HG03108 (cell line): ENCODE data around the gene DNAJB11.
A peak's percentile ranks its signal among the peaks of the same experiment; 100 is the strongest.
"Not testable (repeated sequence)": the region's sequence is repeated elsewhere in the genome, so short reads cannot be mapped to it uniquely, and the experiment has no call there.

Experiments used
- ATAC-seq: cut with Tn5 transposase; IDR thresholded peaks from one replicate; pipeline ENCODE4 v1.9.1; 2021; ENCODE audit warnings: moderate library complexity; ENCODE audit not compliant: unreplicated experiment

DNAJB11 gene

DNA sequence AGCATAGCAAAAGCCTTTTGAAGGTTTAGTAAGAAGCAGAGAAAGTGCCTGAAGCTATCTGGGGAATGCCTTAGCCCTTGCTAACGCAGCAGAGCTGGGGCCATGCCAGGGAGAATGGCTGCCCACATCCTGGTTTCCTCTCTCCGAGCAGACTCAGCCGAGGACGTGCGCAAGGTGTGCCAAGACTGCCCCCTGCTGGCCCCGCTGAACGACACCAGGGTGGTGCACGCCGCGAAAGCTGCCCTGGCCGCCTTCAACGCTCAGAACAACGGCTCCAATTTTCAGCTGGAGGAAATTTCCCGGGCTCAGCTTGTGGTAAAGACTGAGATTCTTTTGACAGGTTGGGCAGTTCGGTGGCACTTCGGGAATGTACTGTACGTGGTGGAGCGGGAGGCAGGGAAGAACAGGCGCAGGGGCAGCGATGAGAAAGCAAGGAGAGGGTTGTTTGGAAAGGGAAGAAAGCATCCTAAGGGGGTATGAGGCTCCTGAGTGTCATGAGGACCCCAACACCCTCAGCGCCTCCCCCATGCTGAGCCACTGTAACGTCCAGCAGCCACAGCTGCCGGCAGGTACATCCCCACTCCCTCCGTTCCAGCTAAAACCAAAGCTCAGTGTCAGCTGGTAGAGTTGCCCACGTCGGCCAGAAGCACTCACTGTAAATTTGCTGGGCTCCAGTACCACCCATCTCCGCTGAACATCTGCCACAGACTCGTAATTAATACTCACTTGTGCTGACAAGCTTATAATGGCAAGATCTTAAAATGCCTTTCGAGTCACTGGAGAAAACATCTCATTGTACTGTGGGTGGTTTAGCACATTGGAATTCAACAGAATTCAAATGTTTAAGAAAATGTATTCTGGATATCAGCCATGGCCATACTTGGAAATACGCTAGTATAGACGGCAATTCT lies 46.8 kb downstream of the DNAJB11 start:
- peak; percentile 94 for ATAC-seq

- no peak for ATAC-seq
These were observed 47.9 kb downstream of the DNAJB11 start for GRCh38 chr3:186618318-186618938.

GRCh38 chr3:186619787-186620212 lies 49.3 kb downstream of the DNAJB11 start:
- ATAC-seq: no peak

GRCh38 chr3:186620213-186621092 lies 49.9 kb downstream of the DNAJB11 start:
- ATAC-seq: no peak

DNA sequence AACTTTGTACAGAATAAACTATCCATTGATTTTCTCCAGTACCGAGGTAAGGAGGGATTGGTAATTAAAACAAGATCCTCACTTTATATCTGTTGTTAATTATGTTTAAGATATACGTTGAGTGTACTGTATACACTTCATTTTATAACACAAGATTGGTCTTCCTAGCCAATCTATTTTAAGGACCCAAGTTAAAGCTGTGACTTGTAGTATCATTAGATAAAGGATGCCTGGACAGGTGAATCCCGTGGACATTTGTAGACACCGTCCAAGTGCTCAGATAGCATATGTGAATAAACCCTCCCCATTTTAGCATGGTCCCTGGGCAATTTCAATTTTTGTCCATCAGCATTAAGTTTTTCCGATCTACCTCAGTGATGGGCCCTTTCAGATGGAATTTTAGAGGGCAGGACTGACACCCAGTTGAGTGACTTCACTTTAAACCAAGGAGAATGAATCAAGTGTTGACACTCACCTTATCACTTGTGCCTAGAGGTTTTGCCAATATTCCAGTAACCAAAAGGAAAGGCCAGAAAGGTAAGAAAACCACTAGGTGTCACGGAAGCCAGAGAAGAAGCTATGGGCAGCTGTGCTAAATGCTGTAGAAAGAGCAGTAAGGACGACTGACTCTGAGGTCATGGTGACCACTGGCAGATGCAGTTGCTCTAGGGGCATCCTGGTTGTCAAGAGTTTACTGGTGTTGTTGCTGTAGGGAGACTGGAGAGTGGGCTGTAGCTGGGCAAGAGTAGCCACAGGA lies 51.6 kb downstream of the DNAJB11 start:
- ATAC-seq: no peak

- no peak for ATAC-seq
These were observed 52.3 kb downstream of the DNAJB11 start for GRCh38 chr3:186622651-186623310.

DNA sequence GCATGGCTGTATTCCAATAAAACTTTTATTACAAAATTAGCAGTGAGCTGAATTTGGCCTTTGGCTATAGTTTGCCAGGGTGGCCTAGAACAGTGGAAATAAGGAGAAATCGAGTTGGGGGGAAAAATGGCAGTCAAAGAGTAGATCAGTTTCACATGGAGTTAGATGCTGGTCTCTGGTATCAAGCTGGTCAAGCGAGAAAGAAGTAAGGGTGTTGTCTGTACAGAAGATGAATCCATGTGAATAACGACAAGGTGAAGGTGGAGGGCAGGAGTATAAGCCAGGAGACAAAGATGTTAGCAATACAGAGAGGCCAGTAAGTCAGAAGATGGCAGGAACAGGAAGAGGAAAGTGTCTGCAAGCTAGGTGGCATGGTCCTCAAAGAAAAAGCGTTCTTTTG lies 54.1 kb downstream of the DNAJB11 start:
- no peak for ATAC-seq

DNA sequence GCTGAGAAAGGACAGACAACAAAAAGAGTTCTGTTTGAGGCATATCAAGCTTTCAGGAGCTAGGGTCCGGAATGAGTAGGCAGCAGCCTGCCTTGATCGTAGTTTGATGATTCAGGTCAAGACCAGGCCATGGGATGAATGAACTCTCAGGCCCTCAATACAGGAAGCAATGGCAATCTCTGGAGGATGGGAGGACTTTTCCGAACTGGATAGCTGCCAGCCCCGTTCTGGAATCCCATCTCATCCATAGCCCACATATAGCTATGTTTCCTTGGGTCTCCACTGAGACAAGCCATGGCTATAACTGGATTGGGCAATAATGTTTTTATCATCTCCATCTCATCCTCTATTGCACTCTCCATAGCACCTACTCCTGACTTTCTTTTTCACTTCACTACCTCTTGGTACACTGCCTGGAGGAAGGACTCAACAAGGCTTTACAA lies 55.1 kb downstream of the DNAJB11 start:
- no peak for ATAC-seq

DNA sequence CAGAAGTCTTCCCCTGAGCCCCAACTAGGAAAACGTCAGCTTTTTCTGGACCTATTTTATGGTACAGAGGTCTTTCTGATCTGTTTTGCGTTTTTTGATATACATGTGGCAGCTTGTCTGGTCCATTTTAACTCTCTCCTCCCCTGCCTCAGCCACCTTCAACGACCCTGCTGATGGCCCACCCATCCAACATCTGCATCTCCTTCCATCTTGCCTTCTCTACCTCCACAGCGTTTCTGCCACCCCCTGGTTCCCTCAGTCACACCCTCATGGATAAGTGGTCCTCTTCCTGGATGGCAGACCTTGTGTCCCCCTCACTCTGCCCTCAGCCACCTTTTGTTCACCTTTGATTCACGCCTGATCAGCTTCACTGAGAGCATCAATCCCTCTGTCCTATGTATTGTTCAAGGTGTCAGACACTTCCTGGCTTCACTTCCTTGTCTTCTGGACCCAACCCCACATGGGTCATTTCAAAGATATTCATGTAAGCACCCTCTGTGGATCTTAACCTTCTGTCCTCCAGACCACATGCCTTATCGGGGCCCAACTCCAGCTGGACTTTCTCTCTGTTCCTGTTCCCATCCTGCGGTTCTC lies 55.8 kb downstream of the DNAJB11 start:
- ATAC-seq: no peak

DNA sequence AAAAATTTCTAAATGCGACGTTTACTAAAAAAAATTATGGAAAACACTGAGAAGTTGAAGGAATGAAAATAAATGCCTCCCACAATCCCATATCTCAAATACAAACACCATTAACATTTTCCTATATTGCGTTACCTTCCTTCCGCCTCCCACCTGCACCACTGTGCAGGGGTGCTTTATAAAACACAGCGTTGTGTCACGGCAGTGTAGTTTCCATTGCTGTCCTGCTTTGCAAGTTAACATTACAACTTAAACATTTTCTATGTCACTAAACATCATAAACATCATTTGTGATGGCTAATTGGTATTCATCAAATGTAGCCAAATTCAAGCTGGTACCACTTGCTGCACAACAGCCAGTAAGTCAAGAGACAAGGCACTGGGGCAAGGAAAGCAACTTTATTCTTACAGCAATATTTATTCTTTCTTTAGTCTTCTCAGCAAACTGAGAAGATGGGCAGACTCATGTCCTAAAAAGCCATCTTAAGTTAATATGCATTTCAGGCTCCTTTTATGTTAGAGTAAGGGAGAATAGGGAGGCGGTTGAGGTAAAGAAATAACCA lies 57.4 kb downstream of the DNAJB11 start:
- no peak for ATAC-seq

DNA sequence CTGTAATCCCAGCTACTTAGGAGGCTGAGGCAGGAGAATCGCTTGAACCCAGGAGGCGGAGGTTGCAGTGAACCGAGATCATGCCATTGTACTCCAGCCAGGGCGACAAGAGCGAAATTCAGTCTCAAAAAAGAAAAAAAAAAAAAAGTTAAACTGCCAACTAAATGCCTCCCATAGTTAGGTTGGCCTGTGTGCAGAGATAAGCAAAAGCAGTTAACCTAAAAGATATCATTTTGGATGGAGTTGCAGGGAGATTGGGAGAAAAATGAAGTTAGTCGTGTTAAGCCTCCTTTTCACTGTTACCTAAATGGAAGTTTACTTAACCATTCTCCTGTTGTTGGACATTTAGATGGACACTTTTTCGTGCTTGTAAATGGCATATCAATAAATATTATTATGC lies 58.2 kb downstream of the DNAJB11 start:
- ATAC-seq: no peak

DNA sequence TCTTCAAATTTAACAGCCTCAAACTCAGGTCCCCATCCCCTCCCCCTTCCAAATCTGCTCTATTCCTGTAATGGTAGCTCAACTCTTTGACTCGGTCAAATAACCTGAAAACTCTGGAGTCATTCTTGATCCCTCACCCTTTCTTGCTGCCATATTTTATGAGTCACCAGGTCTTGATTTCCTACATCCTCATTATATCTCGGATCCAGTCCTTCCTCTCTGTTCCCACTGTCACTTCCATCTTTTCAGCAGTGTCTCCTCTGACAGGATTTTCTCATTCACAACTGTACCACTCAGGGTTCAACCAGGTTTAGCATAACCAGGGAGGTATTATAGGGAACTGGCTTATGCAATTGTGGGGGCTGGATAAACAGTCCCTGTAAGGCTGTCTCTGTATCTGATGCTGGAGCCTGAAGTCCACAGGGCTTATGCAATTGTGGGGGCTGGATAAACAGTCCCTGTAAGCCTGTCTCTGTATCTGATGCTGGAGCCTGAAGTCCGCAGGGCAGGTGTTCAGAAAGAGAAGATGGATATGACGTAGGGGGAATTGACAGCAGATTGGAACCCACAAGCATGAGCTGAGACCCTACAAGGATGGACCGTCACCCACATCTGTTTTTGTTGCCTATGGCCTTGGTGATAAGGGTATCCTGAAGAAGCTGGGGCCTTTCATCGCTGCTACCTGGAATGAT lies 60.6 kb downstream of the DNAJB11 start:
- ATAC-seq: no peak

DNA sequence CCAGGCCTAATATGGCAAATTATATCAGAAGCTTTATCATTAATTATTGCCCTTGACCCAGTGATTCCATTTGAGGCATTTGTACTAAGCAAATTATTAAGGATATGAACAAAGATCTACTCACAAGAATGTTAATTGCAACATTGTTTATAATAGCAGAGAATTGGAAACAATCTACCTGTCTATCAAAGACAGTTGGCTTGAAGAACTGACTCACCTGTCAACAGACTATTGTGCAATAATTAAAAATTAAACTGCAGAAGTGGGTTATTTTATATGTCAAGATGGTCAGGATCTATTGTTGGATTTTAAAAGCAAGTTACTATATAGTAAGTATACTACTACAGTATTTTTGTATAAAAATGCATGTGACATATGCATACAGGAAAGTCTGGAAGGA lies 63.0 kb downstream of the DNAJB11 start:
- no peak for ATAC-seq

DNA sequence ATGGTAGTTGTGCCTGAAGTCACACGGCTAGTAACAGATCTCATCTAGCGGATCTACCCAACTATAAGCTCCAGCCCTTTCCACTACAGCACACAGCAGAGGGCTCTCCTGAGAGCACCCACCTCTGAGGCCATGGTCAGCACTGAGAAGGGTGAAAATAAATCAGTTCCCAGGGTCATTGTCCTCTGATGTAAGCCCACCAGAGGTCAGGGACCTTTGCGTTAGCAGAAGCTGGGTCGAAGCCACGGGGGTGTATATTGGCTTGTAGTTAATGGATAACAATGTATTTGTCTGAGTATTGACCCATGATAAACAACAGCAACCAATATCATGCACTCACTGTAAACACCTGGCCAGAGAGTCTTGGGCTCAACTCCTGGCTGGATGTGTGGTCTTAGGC lies 63.7 kb downstream of the DNAJB11 start:
- ATAC-seq: not testable (repeated sequence)
